GM12878 (cell line): ENCODE results near the gene SSTR1. TPM values are rescaled to one million over a fixed set of nuclear protein-coding genes. Genes with fewer than 3 reads are reported as not detected.

Source experiments
- ATAC-seq: fragments of 200-7000 bp; cut with Tn5 transposase; 3 replicates; pipeline ENCODE4 v1.9.1; 2020; ENCODE audit warnings: mild to moderate bottlenecking, moderate library complexity
- BruUV-seq: library from RNA; stranded (reverse); fragments of 400-500 nt; replicated peaks from 2 replicates; lab custom pipeline; 2021; lab: Mats Ljungman, UMichigan
- CTCF ChIA-PET: fragments of 300-600 bp; sonication (Branson Sonifier 250); formaldehyde crosslinking; extraction: SDS; loops from one replicate; lab custom pipeline; 2021; ENCODE audit warnings: inconsistent platforms; lab: Yijun Ruan, JAX
- POLR2A ChIA-PET: fragments of 350-600 bp; formaldehyde crosslinking; extraction: SDS; loops from one replicate; lab custom pipeline; 2021; ENCODE audit warnings: inconsistent platforms; lab: Charles Lee
- RAD21 ChIA-PET: fragments of 300-600 bp; sonication (Branson Sonifier 250); formaldehyde crosslinking; loops from one replicate; lab custom pipeline; 2023; ENCODE audit warnings: antibody characterized with exemption; ENCODE audit not compliant: unreplicated experiment; lab: Charles Lee
- SMC1A ChIA-PET: fragments of 300-600 bp; sonication (Branson Sonifier 250); formaldehyde crosslinking; loops from one replicate; lab custom pipeline; 2023; ENCODE audit not compliant: unreplicated experiment, uncharacterized antibody; lab: Charles Lee
- DNase-seq: peaks from one replicate; pipeline ENCODE4 v3.0.0-alpha.2; 2011; ENCODE audit warnings: low read depth, low spot score
- FAIRE-seq: peaks from 3 replicates; lab custom pipeline; 2011; peaks lifted over from hg19 to GRCh38; lab: Jason Lieb, UNC
- H2AFZ ChIP-seq: 2 replicates; pipeline ENCODE4 v1.6.0; 2011; ENCODE audit warnings: low read depth, low read length, control low read depth; ENCODE audit not compliant: control insufficient read depth
- H3K27ac ChIP-seq: 2 replicates; pipeline ENCODE4 v1.5.1; 2011; ENCODE audit warnings: control low read depth; ENCODE audit not compliant: control insufficient read depth, insufficient read depth
- H3K27me3 ChIP-seq, 2 experiments: replicated peaks in 1 of 2; 2 replicates each; pipeline versions ENCODE4 v1.6.0 to v1.6.1; 2011; ENCODE audit warnings: low read length in 1 of 2; ENCODE audit not compliant: control insufficient read depth in 2 of 2, insufficient read depth in 2 of 2
- H3K36me3 ChIP-seq, 2 experiments: 2 replicates each; pipeline ENCODE4 v1.5.1; 2011; ENCODE audit warnings: low read length in 1 of 2; ENCODE audit not compliant: control insufficient read depth in 2 of 2, insufficient read depth in 2 of 2
- H3K4me1 ChIP-seq: 2 replicates; pipeline ENCODE4 v1.6.1; 2011; ENCODE audit warnings: mild to moderate bottlenecking, low read length, moderate library complexity, mixed read lengths; ENCODE audit not compliant: control insufficient read depth, insufficient read depth
- H3K4me2 ChIP-seq: 2 replicates; pipeline ENCODE4 v1.6.0; 2011; ENCODE audit warnings: control low read depth; ENCODE audit not compliant: control insufficient read depth, insufficient read depth
- H3K4me3 ChIP-seq: fragments of 200-600 bp; sonication (generic); 2 replicates; pipeline ENCODE4 v1.5.1; 2016
- H3K79me2 ChIP-seq: 2 replicates; pipeline ENCODE4 v1.6.0; 2011; ENCODE audit warnings: low read length; ENCODE audit not compliant: control insufficient read depth, insufficient read depth
- H3K9ac ChIP-seq: 2 replicates; pipeline ENCODE4 v1.8.0; 2011; ENCODE audit warnings: low read length, control low read depth, mixed read lengths; ENCODE audit not compliant: control insufficient read depth, insufficient read depth
- H3K9me3 ChIP-seq: replicated peaks from 3 replicates; pipeline ENCODE4 v1.5.1; 2011; ENCODE audit warnings: mild to moderate bottlenecking, low read length; ENCODE audit not compliant: control insufficient read depth, insufficient read depth
- H4K20me1 ChIP-seq: 2 replicates; pipeline ENCODE4 v1.6.0; 2011; ENCODE audit not compliant: control insufficient read depth, insufficient read depth
- GATAD2B ChIP-seq: fragments of 450-650 bp; conservative IDR thresholded peaks from 2 replicates; pipeline ENCODE4 v1.6.1; 2017; ENCODE audit warnings: low read depth, mild to moderate bottlenecking, moderate library complexity
- HDAC2 ChIP-seq: fragments of 200-600 bp; sonication (generic); IDR thresholded peaks from 2 replicates; pipeline ENCODE4 v1.6.1; 2017
- NR2C1 ChIP-seq: fragments of 450-650 bp; IDR thresholded peaks from 2 replicates; pipeline ENCODE4 v1.6.1; 2017; ENCODE audit warnings: antibody characterized with exemption, mild to moderate bottlenecking, moderate library complexity
- SPI1 ChIP-seq: IDR thresholded peaks from 2 replicates; pipeline ENCODE4 v1.6.1; 2011; ENCODE audit warnings: low read depth, mild to moderate bottlenecking, low read length, moderate library complexity, borderline replicate concordance; ENCODE audit not compliant: insufficient read depth
- WGBS: methylation state at CpG from one replicate; pipeline ENCODE4 v1.1.6; 2016; ENCODE audit warnings: low lambda C conversion rate; ENCODE audit not compliant: insufficient replicate concordance, insufficient coverage; ENCODE audit errors: missing lambda C conversion rate; 5-methylcytosine and 5-hydroxymethylcytosine counted together
- in situ Hi-C: fragments of 300-500 bp; cut with MboI; formaldehyde crosslinking; loops from 9 replicates; pipeline ENCODE4 v1.14.3; 2018; ENCODE audit warnings: mixed read lengths
- intact Hi-C: fragments of 100-400 bp; cut with micrococcal nuclease; formaldehyde crosslinking; loops from one replicate; pipeline ENCODE4 v1.14.2; 2022; ENCODE audit not compliant: unreplicated experiment
- polyA plus RNA-seq, 11 experiments: library from polyadenylated mRNA; depleted of rRNA in 4 of 11; unstranded in 6 of 11; stranded (reverse) in 5 of 11; fragments of >200 nt; fragmentation: Nextera tagmentation in 4 of 11; fragmentation: Illumina TruSeq in 1 of 11; extraction: Ambion mirVana in 4 of 11; extraction: Trizol in 1 of 11; gene quantifications; 1 replicate in 1 of 11; 2 replicates in 10 of 11; pipeline versions ENCODE4 v1.2.1 to v1.2.3, GENCODE V29; 2011 to 2016; ENCODE audit warnings: inconsistent platforms in 2 of 11, missing spikeins in 2 of 11, low read depth in 1 of 11
- total RNA-seq, 4 experiments: library from RNA; depleted of rRNA in 3 of 4; stranded (reverse); fragments of >200 nt in 3 of 4; fragmentation: Illumina TruSeq in 1 of 4; extraction: Trizol in 1 of 4; gene quantifications; 2 replicates each; pipeline versions ENCODE4 v1.2.1 to v1.2.3, GENCODE V29; 2013 to 2021
- TF ChIP-seq, protein P1 (sequence below): IDR thresholded peaks from 2 replicates; pipeline ENCODE4 v1.6.1; 2011; ENCODE audit warnings: mild to moderate bottlenecking, low read depth, low read length, moderate library complexity; ENCODE audit not compliant: insufficient replicate concordance

The SSTR1 gene
- total and polyA plus RNA-seq, 10 of the 15 experiments (the other 5 are each of a cell fraction or from before 2014, with no cell fraction given) = 0.01 to 0.05 TPM; not detected in 8

DNA sequence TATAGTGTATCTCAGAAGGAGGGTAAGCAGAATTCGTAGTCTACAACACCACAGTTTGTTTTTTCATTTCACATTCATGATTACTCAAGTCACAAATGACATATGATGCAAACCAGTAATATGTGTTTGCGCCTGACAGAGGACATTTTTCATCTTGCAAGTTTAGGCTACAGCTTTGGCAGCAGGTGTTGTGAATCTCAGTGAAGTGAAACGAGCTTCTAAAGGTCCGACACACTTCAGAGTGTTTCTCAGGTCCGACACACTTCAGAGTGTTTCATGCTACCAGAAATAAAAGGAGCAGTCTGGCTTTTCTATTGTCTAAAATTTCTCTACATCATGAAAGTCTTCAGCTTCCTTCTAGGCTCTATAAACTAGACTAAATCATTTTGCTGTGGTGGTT is 25.5 kb downstream of the SSTR1 start:
- H3K27ac ChIP-seq = no peak overlapping the region
- ChIA-PET SMC1A (interaction anchor here (0.8 to 1.2 kb wide), 2 partner anchors 9 to 245 kb away, joined by 3 read pairs; no protein-coding TSS in a partner anchor), CTCF (no interaction called here), RAD21 (no interaction called here), POLR2A (no interaction called here)
- TF ChIP-seq NR2C1 (no peak), GATAD2B (no peak), HDAC2 (no peak)
- TF ChIP-seq, protein P1, sequence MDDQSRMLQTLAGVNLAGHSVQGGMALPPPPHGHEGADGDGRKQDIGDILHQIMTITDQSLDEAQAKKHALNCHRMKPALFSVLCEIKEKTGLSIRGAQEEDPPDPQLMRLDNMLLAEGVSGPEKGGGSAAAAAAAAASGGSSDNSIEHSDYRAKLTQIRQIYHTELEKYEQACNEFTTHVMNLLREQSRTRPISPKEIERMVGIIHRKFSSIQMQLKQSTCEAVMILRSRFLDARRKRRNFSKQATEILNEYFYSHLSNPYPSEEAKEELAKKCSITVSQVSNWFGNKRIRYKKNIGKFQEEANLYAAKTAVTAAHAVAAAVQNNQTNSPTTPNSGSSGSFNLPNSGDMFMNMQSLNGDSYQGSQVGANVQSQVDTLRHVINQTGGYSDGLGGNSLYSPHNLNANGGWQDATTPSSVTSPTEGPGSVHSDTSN = no peak
- H3K9ac ChIP-seq = no peak overlapping the region
- DNase-seq (no peak), FAIRE-seq (no peak), ATAC-seq (no peak)
- H3K4me3 ChIP-seq = no peak overlapping the region
- BruUV-seq = no TSS peak
- no peaks in the 10 kb centered on the region for H3K27me3 ChIP-seq
- H2AFZ ChIP-seq = no peak overlapping the region
- in situ Hi-C loops (no loop called here), intact Hi-C loops (no loop called here)
- no peaks in the 10 kb centered on the region for H3K79me2 ChIP-seq
- no peaks in the 10 kb centered on the region for H3K4me1 ChIP-seq
- H3K9me3 ChIP-seq = no peaks in the 10 kb centered on the region
- H3K36me3 ChIP-seq = no peaks in the 10 kb centered on the region
- H3K4me2 ChIP-seq = no peak overlapping the region
- WGBS = 10% methylated on average over 5 of the region's 5 CpGs
- no peaks in the 10 kb centered on the region for H4K20me1 ChIP-seq

DNA sequence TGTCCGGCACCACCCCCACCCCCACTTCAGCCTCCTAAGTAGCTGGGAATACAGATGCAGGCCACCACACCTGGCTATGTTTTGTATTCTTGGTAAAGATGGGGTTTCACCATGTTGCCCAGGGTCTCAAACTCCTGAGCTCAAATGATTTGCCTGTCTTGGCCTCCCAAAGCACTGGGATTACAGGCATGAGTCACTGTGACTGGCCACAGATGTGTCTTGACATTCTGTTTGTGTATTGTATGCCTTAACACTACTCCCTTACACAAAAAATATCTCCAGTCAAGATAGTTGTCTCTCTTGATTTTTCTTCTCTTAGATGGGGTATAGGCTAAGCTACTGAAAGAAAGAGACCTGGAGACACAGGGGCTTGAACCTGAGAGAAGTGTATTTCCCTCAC is 30.6 kb downstream of the SSTR1 start:
- 88% methylated on average over 1 of the region's 1 CpG for WGBS
- H2AFZ ChIP-seq = no peak overlapping the region
- H3K79me2 ChIP-seq = no peaks in the 10 kb centered on the region
- H3K4me1 ChIP-seq = no peaks in the 10 kb centered on the region
- no TSS peak for BruUV-seq
- SMC1A ChIA-PET = interaction anchor here (1.0 kb wide), 1 partner anchor 10 kb away, joined by 4 read pairs; no protein-coding TSS in a partner anchor
- DNase-seq = no peak
- CTCF ChIA-PET = no interaction called here
- no peak overlapping the region for H3K9ac ChIP-seq
- H3K27ac ChIP-seq = no peak overlapping the region
- POLR2A ChIA-PET = no interaction called here
- no peaks in the 10 kb centered on the region for H3K36me3 ChIP-seq
- H4K20me1 ChIP-seq = no peaks in the 10 kb centered on the region
- no peak for TF ChIP-seq SPI1
- TF ChIP-seq, all 136 proteins: peak for 0
- H3K27me3 ChIP-seq = no peaks in the 10 kb centered on the region
- H3K4me3 ChIP-seq = no peak overlapping the region
- FAIRE-seq (no peak), ATAC-seq (no peak)
- RAD21 ChIA-PET = no interaction called here
- H3K4me2 ChIP-seq = no peak overlapping the region
- H3K9me3 ChIP-seq = no peaks in the 10 kb centered on the region
- intact Hi-C loops = no loop called here
- in situ Hi-C loops = no loop called here
